A549 treated with CORT108297 at 1 μM for 4 hours (cell line): ENCODE measurements around the gene FRG1. TPM values are rescaled to one million over a fixed set of nuclear protein-coding genes. Genes with fewer than 3 reads are reported as not detected.

Experiments used
- total RNA-seq: library from RNA; stranded (reverse); fragments of 200-300 nt; extraction: Qiagen RNA extraction; gene quantifications from 5 replicates; pipeline ENCODE4 v1.2.3, GENCODE V29; 2022

FRG1 gene
- 33.8 to 46.0 TPM (median 36.1 TPM) in 5 replicates for total RNA-seq

DNA sequence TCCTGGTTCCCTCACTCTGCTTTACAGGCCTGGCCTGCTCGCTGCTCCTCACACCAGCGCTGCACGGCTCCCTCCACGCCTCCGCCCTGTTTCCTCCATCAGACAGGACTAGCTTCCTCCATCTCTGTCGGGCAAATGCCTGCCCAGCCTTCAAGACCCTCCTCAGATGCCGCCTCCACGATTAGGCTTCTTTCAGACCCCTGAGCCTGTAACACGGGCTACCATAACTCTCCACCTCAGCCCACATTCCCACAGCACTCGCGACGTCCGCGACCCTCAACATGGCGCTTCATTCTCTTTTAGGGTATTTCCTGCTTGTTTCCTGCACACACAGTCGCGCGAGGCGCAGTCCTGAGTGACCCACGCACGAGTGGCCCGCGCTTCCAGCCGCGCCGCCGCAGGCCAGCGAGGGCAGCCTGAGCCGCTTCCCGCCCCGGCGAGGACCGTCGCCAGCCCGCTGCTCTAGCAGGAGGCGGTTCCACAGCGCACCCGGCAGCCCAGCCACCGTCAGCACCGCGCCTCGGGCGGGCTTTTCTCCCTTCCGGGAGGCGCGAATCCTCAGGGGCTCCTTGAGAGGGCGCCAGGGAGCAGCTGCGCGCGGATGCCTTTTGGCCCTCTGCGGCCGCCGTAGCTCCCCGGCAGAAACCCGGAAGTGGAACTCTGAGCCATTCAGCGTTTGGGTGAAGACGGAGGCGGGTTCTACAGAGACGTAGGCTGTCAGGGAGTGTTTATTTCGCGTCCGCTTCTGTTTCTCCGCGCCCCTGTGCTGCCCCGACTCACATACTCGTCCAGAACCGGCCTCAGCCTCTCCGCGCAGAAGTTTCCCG lies at the start of gene FRG1:
Gene FRG1 (plus strand): TSS at position 695 of the 827 bp plus-strand sequence. CDS start 138 bp downstream, outside the sequence.

Other genes starting within 250 kb of the FRG1 start
- gene FRG2, start 86.4 kb downstream of the FRG1 start, total RNA-seq = 0.09 TPM in 1 of 5 replicates, not detected in the others
- gene DBET, start 123.6 kb downstream of the FRG1 start, total RNA-seq = not detected in 5 replicates
- gene DUX4, start 232.9 kb downstream of the FRG1 start, total RNA-seq = not detected in 5 replicates